Activated CD8-positive, alpha-beta memory T cell treated with anti-CD3 and anti-CD28 coated beads for 48 hours (primary cell): Measurements from ENCODE around the gene SLC4A3.
A peak's percentile ranks its signal among the peaks of the same experiment; 100 is the strongest.

Experiments used
- DNase-seq, 3 experiments: peaks; one replicate each; pipeline ENCODE4 v3.0.0-alpha.2; 2020; ENCODE audit warnings: low read depth in 2 of 3, low spot score in 2 of 3

Gene SLC4A3, protein sequence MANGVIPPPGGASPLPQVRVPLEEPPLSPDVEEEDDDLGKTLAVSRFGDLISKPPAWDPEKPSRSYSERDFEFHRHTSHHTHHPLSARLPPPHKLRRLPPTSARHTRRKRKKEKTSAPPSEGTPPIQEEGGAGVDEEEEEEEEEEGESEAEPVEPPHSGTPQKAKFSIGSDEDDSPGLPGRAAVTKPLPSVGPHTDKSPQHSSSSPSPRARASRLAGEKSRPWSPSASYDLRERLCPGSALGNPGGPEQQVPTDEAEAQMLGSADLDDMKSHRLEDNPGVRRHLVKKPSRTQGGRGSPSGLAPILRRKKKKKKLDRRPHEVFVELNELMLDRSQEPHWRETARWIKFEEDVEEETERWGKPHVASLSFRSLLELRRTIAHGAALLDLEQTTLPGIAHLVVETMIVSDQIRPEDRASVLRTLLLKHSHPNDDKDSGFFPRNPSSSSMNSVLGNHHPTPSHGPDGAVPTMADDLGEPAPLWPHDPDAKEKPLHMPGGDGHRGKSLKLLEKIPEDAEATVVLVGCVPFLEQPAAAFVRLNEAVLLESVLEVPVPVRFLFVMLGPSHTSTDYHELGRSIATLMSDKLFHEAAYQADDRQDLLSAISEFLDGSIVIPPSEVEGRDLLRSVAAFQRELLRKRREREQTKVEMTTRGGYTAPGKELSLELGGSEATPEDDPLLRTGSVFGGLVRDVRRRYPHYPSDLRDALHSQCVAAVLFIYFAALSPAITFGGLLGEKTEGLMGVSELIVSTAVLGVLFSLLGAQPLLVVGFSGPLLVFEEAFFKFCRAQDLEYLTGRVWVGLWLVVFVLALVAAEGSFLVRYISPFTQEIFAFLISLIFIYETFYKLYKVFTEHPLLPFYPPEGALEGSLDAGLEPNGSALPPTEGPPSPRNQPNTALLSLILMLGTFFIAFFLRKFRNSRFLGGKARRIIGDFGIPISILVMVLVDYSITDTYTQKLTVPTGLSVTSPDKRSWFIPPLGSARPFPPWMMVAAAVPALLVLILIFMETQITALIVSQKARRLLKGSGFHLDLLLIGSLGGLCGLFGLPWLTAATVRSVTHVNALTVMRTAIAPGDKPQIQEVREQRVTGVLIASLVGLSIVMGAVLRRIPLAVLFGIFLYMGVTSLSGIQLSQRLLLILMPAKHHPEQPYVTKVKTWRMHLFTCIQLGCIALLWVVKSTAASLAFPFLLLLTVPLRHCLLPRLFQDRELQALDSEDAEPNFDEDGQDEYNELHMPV

DNA sequence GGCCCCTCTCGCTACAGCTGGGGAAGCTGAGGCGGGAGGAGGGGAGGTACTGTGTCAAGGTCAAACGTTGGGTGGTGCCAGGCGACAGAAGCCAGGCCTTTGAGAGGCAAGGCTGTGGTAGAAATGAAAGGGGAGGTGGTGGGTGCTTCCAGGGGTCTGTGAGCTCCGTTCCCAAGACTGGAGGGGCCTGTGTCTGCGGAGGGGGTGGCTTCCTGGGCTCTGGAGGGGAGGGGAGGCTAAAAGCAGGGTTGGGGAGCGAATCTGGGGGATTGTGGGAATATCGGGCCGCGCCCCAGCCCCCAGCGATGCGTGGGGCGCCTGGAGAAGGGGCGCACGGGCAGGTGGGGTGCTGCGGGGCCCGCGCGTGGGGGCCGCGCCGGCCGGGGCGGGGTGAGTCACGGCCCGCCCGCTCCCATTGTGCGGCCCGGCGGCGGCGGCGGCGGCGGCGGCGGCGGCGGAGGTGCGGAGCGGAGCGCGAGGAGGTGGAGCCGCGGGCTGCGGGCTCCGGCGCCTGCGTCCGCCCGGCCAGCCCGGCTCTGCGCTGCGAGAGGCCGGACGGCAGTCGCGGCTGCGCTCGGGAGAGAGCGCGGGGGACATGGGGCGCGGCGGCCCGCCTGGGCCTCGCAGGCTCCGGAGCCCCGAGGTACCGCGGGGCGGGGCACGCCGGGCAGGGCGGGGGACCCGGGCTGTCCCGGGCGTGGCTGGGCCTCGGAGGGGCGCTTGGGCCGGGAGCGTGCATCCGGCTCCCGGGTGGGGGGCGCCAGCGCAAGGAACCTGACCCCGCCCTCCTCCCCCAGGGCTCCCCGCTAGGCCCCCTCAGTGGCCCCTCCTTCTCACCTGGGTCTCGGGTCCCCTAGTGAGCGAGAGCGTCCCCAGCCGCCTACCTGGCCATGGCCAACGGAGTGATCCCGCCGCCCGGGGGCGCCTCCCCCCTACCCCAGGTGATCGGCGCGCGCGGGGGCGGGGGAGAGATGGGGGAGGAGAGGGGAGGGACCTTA is at the start of gene SLC4A3:
Gene SLC4A3, plus strand, starts transcription at position 528 of the 998 bp plus-strand sequence. Its CDS starts 363 bp downstream, at position 891.
- DNase-seq = no peak

DNA sequence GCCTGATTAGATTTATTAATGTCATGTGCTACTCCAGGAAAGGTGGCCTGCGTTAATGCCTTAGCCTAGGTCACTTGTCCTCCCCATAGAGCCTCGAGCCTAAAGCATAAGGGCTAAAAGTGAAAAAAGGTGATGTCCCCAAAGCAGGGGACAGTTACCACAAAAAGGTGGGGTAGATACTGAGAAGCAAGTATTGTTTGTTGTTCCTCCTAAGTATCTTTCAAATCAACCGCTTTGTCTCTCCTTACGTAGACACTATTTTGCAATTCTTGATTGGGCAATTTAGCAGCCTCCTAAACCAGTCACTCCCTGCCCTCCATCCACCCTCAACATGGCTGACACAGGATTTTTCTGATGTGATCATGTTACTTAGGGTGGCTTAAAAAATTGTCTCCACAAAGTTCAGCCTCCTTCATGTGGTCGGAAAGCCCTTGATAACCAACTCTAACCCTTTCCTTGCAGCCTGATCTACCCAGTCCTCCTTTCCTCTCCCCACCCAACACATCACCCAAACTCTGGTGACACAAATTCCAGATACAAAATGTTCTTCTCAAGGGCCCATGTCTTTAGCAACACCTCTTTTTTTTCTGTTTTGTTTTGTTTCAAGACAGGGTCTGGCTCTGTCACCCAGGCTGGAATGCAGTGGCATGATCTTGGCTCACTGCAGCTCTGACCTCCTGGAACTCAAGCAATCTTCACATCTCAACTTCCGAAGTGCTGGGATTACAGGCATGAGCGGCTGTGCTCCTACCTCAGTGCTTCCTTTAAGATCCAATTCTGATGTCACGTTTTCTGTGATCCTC is 48.4 kb upstream of the SLC4A3 start:
- no peak for DNase-seq

DNA sequence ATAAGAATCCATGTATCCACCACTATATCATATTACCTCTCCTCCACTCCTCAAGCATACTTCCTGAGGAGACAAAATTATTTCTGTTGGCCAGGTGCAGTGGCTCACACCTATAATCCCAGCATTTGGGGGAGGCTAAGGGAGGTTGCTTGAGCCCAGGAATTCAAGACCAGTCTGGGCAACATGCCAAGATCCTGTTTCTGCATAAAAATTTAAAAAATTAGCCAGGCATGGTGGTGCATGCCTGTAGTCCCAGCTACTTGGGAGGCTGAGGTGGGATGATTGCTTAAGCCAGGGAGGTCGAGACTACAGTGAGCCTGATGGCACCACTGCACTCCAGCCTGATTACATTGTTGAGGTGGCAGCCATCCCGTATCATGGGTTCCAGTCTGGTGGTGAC is 46.1 kb upstream of the SLC4A3 start:
- DNase-seq = no peak

DNA sequence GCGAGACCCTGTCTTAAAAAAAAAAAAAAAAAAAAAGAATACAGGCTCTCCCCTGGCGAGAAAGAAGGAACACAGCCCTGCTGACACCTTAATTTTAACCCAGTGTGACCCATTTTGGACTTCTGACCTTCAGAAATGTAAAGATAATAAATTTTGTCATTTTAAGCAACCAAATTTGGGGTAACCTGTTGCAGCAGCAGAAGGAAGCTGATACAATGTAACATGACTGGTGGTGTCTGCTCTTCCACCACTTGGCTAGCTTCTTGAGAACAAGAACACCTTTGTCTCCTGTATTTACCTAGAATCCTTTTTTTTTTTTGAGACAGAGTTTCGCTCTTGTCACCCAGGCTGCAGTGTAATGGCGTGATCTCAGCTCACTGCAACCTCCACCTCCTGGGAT is 36.3 kb upstream of the SLC4A3 start:
- DNase-seq = no peak

DNA sequence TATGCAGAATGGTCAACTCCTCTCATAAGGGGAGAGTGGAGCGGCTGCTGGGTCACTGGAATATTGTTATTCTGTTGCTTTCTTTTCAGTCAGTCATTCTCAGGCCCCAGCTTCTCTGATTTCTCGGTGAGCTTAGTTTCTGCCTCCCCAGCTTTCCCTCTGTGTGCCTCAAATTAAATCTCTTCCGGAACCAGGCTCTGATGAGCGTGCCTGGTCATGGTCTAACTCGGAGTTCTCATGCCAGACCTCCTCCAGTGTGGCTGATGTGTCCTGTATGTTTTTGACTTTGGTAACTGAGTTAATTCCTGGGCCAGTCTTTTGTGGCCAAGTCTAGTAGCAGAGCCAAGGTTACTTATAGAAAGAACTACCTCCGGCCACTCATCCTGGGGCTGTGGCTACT is 34.7 kb upstream of the SLC4A3 start:
- no peak for DNase-seq

DNA sequence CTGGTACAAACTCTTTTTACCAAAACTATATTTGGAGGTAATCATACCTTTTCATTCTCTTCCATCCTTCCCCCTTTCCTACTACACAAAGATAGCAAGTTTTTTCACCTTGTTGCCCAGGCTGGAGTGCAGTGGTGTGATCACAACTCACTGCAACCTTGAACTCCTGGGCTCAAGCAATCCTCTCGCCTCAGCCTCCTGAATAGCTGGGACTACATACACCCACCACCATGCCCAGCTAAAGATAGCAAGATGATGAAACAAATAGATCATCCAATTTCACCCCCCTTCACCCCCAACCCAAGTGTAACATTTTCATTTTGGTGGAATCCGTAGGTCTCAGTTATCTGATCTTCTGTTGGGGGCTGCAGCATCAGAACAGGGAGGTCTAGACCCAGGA is 34.3 kb upstream of the SLC4A3 start:
- DNase-seq = no peak

DNA sequence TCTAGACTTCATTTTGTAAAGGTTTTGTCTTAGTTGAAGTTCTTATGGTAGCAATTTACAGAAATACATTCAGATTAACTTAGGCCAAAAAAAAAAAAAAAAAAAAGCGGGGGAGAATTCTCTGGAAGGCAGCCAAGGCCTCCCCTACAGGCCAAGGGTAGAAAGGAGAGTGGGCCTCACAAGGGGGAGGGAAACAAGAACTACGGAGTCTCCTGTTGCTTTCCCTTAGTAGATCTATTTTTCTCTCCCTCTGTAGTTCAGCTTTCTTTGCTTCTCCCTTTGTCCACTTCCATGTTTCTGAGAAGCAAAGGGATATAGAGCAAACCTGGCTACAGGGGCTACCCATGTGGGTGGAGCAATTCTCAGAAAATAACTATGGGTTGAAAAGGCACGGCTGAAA is 32.2 kb upstream of the SLC4A3 start:
- no peak for DNase-seq

DNA sequence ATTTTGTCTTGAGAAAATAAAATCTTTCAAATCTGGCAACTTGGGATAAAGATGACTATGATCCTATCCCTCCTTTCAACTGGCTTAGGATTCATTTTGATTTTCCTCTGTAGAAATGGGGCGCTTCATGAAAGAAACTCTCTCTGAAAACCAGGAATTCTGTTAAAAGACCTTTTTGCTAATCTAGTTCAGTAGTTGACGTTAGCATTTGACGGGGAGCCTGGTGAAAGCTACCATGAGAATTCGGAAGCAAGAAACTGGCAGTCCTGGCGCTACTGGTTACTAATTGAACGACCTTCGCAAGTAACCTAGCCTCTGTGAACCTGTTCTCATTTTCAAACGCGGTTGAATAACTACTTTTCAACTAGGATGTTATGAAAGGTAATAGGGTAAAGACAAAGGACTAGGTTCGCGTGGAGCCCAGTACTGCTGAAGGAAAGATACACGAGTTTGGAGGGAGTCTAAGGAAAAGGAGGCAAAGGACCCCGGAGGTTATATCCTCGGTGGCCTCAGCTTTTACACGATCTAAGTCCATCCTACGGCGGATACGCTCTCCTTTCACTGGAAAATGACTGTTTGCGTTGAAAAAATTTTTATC is 30.4 kb upstream of the SLC4A3 start:
- no peak for DNase-seq

DNA sequence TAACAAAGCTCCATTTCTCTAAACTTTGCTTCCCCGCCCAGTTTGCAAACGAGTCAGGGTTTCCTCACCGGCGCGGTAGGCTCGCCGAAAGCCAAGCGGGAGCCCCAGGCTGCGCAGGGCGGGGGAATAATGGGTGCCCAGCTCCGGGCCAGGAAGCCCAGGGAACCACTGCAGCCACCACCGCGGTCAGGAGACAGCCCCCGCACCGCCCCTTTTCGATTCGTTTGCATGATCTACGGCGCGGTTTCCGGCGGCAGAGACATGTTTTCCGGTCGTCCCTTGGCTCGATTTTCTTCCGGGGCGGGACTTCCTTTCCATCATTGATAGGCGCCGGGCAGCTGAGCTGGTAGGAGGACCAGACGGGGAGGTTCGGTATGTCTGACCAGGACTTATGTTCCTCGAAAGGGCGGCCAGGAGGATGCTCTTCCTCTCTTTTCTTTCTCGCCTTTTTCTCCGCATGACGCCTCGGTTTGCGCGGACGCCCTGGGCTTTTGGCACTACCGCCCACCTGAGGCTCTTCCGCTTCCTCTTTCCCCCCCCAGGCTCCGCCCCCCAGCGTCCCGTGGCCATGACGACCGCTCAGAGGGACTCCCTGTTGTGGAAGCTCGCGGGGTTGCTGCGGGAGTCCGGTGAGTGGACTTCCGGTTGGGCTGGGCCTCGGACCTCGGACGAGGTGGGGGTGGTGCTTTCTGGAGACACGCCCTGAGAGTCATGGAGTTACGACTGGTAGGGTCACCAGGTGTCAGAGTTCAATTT is 29.7 kb upstream of the SLC4A3 start, which contains the start of gene STK11IP:
Gene STK11IP, plus strand, starts transcription at position 306 of the 756 bp plus-strand sequence. Its CDS starts 263 bp downstream, at position 569.
- DNase-seq = peak; percentile 72 to 81 (median 79)

DNA sequence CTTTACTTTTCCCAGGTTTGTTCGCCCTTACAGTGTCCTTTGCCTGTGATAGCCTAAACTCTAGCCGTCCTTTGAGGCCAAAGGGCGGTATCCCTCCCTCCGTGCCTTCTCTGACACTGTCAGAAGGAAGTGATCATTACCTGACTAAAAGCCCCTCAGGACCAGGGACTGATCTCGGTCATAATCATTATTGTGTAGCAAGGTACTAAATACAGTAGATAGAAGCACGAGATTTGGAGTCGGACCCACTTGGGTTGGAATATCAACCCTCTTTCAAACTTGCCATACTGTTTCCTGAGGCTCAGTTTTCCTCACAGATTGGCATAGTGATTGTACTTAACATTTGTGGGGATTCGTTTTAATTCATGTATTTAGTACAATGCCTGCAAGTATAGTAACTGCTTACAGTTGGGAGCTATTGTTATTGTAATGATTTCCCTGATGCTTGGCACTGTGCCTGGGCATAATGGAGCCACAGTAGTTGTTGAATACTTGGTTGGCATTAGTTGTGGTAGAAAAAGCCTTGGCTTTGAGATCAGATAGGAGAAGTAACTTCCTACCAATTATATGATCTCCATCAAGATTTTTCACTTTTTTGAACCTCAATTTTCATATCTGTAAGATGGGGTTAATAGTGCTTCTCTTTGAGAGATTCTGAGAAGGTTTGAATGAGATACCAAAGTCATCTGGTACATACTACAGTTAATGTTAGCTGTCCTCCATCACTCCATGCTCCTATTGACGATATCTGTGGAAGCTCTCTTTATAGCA is 28.9 kb upstream of the SLC4A3 start:
- no peak for DNase-seq

DNA sequence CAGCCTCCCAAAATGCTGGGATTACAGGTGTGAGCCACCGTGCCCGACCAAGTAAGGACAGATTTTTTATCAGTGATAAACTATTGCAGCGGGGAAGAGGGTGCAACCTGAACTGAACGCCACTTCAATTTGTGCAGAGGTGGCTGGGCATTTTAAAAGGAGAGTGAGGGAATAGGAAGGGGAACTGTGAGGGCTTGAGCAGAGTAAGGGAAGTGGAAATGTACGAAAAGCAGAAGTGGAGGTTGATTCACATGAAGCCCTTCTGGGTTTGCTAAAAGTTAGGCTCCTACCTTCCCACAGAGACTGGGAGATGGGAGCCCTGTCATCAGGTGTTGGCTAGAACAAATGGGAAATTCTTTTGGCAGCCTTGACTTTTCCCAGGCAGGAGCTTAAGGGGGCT is 23.7 kb upstream of the SLC4A3 start:
- DNase-seq = no peak

DNA sequence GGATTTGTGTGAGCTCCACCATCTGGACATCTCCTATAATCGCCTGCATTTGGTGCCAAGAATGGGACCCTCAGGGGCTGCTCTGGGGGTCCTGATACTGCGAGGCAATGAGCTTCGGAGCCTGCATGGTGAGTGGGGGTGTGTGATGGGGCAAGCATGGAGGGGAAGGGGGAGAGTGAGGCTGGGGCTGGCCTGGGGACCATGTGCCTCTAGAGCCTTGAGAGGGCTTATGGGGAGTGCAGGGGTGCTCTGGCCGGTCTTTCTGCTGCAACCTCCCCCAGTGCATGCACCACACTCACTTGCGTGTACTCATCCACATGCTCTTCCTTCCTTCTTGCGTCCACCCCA is 21.8 kb upstream of the SLC4A3 start:
- DNase-seq = no peak

DNA sequence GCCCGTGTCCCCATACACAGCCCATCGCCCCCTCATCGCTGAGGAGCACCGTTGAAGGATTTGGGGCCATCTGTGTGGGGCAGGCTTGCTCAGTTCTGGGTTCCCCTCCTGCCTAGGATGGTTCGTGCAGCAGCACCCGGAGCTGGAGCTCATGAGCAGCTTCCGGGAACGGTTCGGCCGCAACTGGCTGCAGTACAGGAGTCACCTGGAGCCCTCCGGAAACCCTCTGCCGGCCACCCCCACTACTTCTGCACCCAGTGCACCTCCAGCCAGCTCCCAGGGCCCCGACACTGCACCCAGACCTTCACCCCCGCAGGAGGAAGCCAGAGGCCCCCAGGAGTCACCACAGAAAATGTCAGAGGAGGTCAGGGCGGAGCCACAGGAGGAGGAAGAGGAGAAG is 19.5 kb upstream of the SLC4A3 start:
- DNase-seq = no peak

DNA sequence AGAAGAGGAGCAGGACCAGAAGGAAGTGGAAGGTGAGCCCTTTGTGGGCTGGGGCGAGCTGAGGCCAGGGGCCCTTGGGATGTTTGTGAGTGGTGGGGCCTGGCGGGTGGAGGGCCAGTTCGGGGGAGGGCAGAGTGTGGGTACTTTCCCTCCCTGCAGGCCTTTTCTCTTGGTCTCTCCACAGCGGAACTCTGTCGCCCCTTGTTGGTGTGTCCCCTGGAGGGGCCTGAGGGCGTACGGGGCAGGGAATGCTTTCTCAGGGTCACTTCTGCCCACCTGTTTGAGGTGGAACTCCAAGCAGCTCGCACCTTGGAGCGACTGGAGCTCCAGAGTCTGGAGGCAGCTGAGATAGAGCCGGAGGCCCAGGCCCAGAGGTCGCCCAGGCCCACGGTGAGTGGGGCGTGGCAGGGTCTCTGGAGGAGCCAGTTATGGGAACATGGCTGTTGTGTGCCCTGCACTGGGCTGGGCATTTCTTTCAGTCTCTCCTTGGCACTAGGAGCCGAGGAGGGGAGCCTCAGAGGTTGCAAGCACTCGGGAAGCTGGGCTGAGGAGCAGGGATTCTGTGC is 18.9 kb upstream of the SLC4A3 start:
- DNase-seq = no peak

DNA sequence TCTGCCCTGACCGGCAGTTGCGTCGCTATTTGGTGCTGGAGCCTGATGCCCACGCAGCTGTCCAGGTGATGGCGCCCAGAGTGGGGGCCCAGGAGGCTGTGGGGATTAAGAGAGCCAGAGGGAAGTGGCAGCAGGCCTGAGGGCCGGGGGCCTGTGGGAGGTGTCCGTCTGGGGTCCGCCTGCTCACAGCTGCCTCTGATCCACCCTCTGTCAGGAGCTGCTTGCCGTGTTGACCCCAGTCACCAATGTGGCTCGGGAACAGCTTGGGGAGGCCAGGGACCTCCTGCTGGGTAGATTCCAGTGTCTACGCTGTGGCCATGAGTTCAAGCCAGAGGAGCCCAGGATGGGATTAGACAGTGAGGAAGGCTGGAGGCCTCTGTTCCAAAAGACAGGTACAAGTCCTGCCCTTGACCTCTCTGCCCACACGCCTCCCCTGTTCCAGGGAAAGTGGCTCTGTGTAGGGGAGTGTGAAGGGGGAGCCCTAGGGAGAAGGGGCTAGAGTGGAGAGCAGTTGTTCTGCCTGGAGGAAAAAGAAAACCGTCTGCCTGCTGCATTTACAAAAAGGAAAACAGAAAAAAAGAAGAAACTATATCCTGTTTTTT is 18.2 kb upstream of the SLC4A3 start:
- no peak for DNase-seq

DNA sequence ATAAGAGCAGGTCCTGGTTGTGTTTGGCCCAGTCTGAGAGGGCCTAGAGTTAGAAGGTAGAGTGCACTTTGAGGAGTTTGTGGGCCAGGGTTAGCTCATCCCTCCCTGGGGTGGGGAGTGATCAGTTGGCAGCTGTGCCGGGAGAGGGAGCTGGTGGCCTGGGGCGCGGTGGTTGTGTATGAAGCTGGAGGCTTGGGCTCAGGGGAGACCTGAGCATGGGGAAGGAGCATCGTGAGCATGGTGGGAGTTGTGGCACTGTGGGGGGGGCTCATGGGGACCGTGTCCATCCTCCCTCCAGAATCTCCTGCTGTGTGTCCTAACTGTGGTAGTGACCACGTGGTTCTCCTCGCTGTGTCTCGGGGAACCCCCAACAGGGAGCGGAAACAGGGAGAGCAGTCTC is 16.1 kb upstream of the SLC4A3 start:
- DNase-seq = no peak
